Inflammatory macrophage treated with lipopolysaccharide for 4 hours (primary cell): ENCODE results near the gene EHMT1.
"Not testable (repeated sequence)": the region's sequence is repeated elsewhere in the genome, so short reads cannot be mapped to it uniquely, and the experiment has no call there.

Source experiments
- DNase-seq: peaks from one replicate; pipeline ENCODE4 v3.0.0-alpha.2; 2020

The EHMT1 gene

DNA sequence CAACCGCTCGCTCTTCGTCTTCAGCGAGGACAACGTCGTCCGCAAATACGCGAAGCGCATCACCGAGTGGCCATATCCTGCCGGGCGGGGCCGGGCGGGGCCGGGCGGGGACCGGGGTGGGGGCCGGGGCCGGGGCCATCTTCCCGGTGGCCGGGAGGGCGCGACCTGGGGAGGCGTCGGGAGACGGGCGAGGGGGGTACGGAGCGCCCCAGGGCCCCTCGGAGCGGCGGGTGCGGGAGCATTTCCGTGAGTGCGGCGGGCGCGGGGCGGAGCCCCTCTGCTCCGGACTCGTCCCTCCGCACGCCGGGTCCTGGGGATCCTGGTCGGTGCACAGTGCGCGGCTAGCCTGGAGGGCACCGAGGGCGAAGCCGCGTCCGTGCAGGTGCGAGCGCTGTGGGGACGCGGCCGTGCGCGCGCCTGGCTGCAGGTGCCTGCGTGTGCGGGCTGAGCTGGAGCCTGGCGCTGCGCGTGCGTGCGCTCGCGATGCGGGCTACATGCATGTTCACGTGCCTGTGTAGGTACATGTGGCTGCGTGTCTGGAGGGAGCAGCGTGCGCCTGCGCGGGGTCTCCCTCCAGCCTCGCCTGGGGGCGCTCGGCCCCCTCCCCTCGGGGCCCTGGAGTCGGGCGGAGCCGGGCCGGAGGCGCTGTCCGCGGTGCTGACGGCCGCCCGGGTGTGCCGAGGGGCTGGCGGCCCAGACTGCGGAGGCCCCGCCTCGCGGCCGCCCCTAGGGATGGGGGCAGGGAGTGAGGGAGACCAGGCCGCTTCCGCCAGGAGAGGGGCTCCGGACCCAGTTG lies 259.5 kb downstream of the EHMT1 start:
- DNase-seq: no peak

DNA sequence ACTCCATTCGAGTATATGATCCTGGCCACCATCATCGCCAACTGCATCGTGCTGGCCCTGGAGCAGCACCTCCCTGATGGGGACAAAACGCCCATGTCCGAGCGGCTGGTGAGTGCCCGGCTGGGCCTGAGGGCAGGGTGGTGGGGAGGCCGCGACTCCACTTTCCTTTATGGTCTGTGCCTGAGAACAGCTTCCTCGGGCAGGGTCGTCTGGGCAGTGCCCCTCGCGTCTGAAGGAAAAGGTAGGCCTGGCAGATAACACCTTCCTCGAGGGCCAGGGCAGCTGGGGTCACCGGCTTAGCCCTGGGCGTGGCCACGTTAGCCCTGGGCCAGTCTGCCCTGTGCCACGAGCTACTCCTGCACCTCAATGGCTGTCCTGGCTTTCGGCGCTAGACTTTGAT lies 260.2 kb downstream of the EHMT1 start:
- DNase-seq: no peak

DNA sequence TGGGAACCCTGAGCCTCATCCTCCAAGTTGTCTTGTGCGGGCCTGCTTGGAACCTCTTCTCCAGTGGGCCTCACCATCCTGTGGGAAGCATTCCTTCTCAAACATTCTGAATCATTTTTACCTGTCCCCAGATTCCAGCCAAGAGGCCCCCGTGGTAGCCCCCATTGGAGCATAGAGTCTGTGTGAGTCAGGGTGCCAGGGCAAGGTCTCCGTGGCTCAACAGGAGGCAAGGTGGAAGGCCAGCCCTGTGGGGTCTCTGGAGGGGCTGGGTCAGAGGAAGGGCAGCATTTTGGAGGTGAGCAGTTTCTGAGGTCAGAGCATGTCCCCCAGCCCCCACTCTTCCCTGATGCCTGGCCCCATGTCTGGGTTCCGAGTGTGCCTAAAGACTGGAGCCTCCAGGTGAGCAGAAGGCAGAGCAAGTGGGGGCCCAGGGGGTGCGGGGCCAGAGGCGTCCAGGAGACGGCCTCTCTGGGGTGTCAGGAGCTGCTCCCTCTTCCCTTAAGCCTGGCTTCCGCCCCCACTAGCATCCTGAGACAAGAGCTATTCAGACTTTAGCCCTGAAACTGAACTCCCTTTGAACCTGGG lies 260.9 kb downstream of the EHMT1 start:
- no peak for DNase-seq

GRCh38 chr9:137880160-137880975 lies 261.6 kb downstream of the EHMT1 start:
- DNase-seq: no peak

DNA sequence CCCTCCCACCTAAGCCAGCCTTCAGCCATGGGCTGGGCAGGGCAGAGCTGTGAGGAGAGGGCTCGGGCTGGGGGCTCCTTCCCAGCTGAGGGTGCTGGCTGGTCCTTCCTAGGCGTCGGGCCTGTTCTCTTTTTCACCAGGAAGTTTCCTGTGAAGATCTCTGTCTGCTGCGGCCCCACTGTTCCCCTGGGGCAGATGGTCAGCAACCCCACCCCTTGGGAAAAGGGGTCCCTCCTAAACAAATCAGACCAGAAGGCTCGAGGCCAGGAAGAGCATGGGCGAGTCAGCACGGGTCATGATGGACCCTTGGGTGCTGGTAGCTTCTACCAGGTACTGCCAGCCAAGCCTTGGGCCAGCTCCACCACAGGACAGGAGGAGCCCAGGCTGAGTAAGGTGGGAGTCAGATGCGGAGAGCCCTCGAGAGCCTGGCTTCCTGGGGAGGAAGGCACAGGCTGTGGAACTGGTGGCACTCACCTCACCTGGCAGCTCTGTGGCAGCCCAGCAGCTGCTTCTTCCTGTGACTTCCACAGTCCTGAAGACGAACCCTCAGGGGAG lies 262.2 kb downstream of the EHMT1 start:
- DNase-seq: no peak

GRCh38 chr9:137881591-137882505 lies 263.0 kb downstream of the EHMT1 start:
- no peak for DNase-seq

DNA sequence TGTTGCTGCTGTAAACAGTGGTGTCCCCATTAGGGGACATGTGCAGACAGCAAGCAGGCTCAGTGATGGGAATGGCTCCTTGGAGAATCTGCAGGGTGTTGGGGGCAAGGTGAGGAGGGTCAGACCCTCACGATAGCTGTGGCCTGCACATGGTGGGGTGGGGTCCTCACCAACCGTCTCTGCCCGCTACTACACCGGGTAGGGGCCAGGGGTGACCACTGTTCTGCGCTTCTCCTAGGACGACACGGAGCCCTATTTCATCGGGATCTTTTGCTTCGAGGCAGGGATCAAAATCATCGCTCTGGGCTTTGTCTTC lies 263.7 kb downstream of the EHMT1 start:
- DNase-seq: no peak

DNA sequence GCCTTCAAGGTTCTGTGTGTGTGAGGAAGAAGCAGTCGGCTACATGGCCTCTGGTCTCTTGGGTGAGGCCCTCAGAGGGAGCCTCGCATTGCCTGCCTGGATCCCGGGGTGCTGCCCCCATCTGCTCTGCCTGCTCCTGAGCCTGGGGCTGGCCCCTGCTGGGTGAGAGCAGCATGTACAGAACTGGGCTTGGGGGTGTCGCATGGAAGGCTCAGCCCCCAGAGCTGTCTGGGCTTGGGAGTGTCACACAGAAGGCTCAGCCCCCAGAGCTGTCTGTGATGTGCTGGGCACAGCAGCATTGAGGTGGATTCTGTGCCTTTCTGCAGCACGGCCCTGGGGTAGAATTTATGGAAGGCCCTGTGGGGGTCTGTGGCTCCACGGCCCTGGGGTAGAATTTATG lies 265.2 kb downstream of the EHMT1 start:
- DNase-seq: not testable (repeated sequence)

GRCh38 chr9:137884547-137884946 lies 265.7 kb downstream of the EHMT1 start:
- DNase-seq: not testable (repeated sequence)

- DNase-seq: not testable (repeated sequence)
Measured at GRCh38 chr9:137885121-137885520, 266.3 kb downstream of the EHMT1 start.
